Vagina (tissue), 2 donors: ENCODE data around the gene CYP17A1. TPM values are rescaled to one million over a fixed set of nuclear protein-coding genes. Genes with fewer than 3 reads are reported as not detected.
A peak's percentile ranks its signal among the peaks of the same experiment; 100 is the strongest.

Experiments used
- DNase-seq, 2 donors: peaks; one replicate each; pipeline ENCODE4 v3.0.0-alpha.2; 2017; ENCODE audit errors: extremely low spot score in 2 of 2
- H3K27ac ChIP-seq: fragments of 200-600 bp; sonication (generic); one replicate; pipeline ENCODE4 v1.5.1; 2019
- H3K27me3 ChIP-seq: fragments of 200-600 bp; sonication (generic); one replicate; pipeline ENCODE4 v1.5.1; 2019
- H3K36me3 ChIP-seq, 2 donors: fragments of 200-600 bp; sonication (generic); one replicate each; pipeline ENCODE4 v1.5.1; 2017 to 2019
- H3K4me1 ChIP-seq: fragments of 200-600 bp; sonication (generic); one replicate; pipeline ENCODE4 v1.5.1; 2019
- H3K4me3 ChIP-seq, 2 donors: fragments of 200-600 bp; sonication (generic); 1 replicate in 1 of 2; 2 replicates in 1 of 2; pipeline ENCODE4 v1.5.1; 2016 to 2019
- H3K9me3 ChIP-seq: fragments of 200-600 bp; sonication (generic); one replicate; pipeline ENCODE4 v1.5.1; 2019
- CTCF ChIP-seq, 3 experiments: fragments of 450-650 bp in 2 of 3; fragments of 200-600 bp in 1 of 3; sonication (generic) in 1 of 3; IDR thresholded peaks; one replicate each; pipeline ENCODE4 v1.5.1; 2017 to 2019; ENCODE audit warnings: antibody characterized with exemption in 3 of 3, mild to moderate bottlenecking in 2 of 3, moderate library complexity in 2 of 3
- POLR2A ChIP-seq, 2 donors: fragments of 450-650 bp; IDR thresholded peaks; one replicate each; pipeline ENCODE4 v1.6.1; 2017; ENCODE audit warnings: antibody characterized with exemption in 2 of 2, mild to moderate bottlenecking in 2 of 2, moderate library complexity in 2 of 2
- POLR2AphosphoS5 ChIP-seq, 2 donors: sonication (generic); formaldehyde crosslinking; IDR thresholded peaks; one replicate each; pipeline ENCODE4 v1.9.0; 2017; ENCODE audit warnings: antibody characterized with exemption in 2 of 2, mild to moderate bottlenecking in 2 of 2, low read depth in 1 of 2; ENCODE audit not compliant: insufficient read depth in 1 of 2
- intact Hi-C: fragments of 100-400 bp; cut with DNase I; formaldehyde crosslinking; loops from one replicate; pipeline ENCODE4 v1.15.1; 2023
- total RNA-seq: library from RNA; depleted of rRNA; stranded (reverse); fragments of >200 nt; gene quantifications from one replicate; pipeline ENCODE4 v1.2.3, GENCODE V29; 2016

Gene CYP17A1
- total RNA-seq, 1 donor from 2014 or later = 43.2 TPM

- Histone ChIP-seq H3K4me3 (no peak overlapping the region), H3K9me3 (no peaks in the 10 kb centered on the region), H3K27ac (peak overlapping the region; percentile 82), H3K36me3 (peaks cover 0 to 3% of the 10 kb centered on the region in 2 donors), H3K27me3 (no peaks in the 10 kb centered on the region), H3K4me1 (peaks cover 76% of the 10 kb centered on the region)
- no peak for DNase-seq
- intact Hi-C loops = no loop called here
- TF ChIP-seq POLR2AphosphoS5 (IDR thresholded peaks at IDR 0.05; ENCODE audit: insufficient read depth in 1 of 2, low read depth in 1 of 2) = peak in 1 of 2 donors; percentile 55
- no peak for TF ChIP-seq CTCF (IDR thresholded peaks at IDR 0.05)
- TF ChIP-seq POLR2A (IDR thresholded peaks at IDR 0.05) = no peak
Measured at GRCh38 chr10:102800611-102801335, 36.4 kb downstream of the CYP17A1 start.

- Histone ChIP-seq H3K4me1 (peaks cover 85% of the 10 kb centered on the region), H3K36me3 (peaks cover 0 to 3% of the 10 kb centered on the region in 2 donors), H3K4me3 (no peak overlapping the region), H3K9me3 (no peaks in the 10 kb centered on the region), H3K27ac (peak overlapping the region; percentile 82), H3K27me3 (no peaks in the 10 kb centered on the region)
- intact Hi-C loops = no loop called here
- TF ChIP-seq CTCF (IDR thresholded peaks at IDR 0.05) = no peak
- TF ChIP-seq POLR2A (IDR thresholded peaks at IDR 0.05) = no peak
- no peak for TF ChIP-seq POLR2AphosphoS5 (IDR thresholded peaks at IDR 0.05; ENCODE audit: insufficient read depth in 1 of 2, low read depth in 1 of 2)
- no peak for DNase-seq
Measured at GRCh38 chr10:102799691-102800471, 37.3 kb downstream of the CYP17A1 start.

- no peaks in the 10 kb centered on the region for H3K27me3 ChIP-seq
- no peaks in the 10 kb centered on the region for H3K9me3 ChIP-seq
- no peak overlapping the region for H3K4me3 ChIP-seq
- H3K36me3 ChIP-seq = peaks cover 0 to 3% of the 10 kb centered on the region in 2 donors
- H3K27ac ChIP-seq = peak overlapping the region; percentile 67
- DNase-seq = no peak
- peaks cover 94% of the 10 kb centered on the region for H3K4me1 ChIP-seq
- intact Hi-C loops = no loop called here
- TF ChIP-seq POLR2A (IDR thresholded peaks at IDR 0.05) (peak in 1 of 2 donors; percentile 17), POLR2AphosphoS5 (IDR thresholded peaks at IDR 0.05; ENCODE audit: insufficient read depth in 1 of 2, low read depth in 1 of 2) (peak; percentile 56 to 84), CTCF (IDR thresholded peaks at IDR 0.05) (no peak)
Measured at GRCh38 chr10:102796407-102797176, 40.6 kb downstream of the CYP17A1 start.

- peak overlapping the region; percentile 67 for H3K27ac ChIP-seq
- intact Hi-C loops = no loop called here
- no peaks in the 10 kb centered on the region for H3K27me3 ChIP-seq
- H3K4me3 ChIP-seq = no peak overlapping the region
- DNase-seq = no peak
- peaks cover 94% of the 10 kb centered on the region for H3K4me1 ChIP-seq
- peaks cover 0 to 3% of the 10 kb centered on the region in 2 donors for H3K36me3 ChIP-seq
- no peaks in the 10 kb centered on the region for H3K9me3 ChIP-seq
- TF ChIP-seq POLR2A (IDR thresholded peaks at IDR 0.05) (no peak), POLR2AphosphoS5 (IDR thresholded peaks at IDR 0.05; ENCODE audit: insufficient read depth in 1 of 2, low read depth in 1 of 2) (no peak), CTCF (IDR thresholded peaks at IDR 0.05) (no peak)
Measured at GRCh38 chr10:102795453-102796406, 41.5 kb downstream of the CYP17A1 start.
